Right lobe of liver (tissue), 6 donors: ENCODE measurements around the gene SKIDA1. TPM values are rescaled to one million over a fixed set of nuclear protein-coding genes. Genes with fewer than 3 reads are reported as not detected.

Experiments used
- ATAC-seq, 4 donors: fragments of 200-7000 bp; cut with Tn5 transposase; one replicate each; pipeline ENCODE4 v1.9.1; 2020; ENCODE audit warnings: mild to moderate bottlenecking in 4 of 4, moderate library complexity in 4 of 4
- DNase-seq, 3 donors: peaks; one replicate each; pipeline ENCODE4 v3.0.0-alpha.2; 2020
- H3K27ac ChIP-seq, 3 donors: fragments of 200-600 bp; one replicate each; pipeline ENCODE4 v1.8.0; 2022
- H3K27me3 ChIP-seq, 2 donors: fragments of 200-600 bp; one replicate each; pipeline ENCODE4 v1.8.0; 2022
- H3K36me3 ChIP-seq, 4 donors: fragments of 200-600 bp; sonication (generic) in 1 of 4; one replicate each; pipeline versions ENCODE4 v1.5.1 to v1.8.0; 2017 to 2022; ENCODE audit warnings: control low read depth in 1 of 4
- H3K4me1 ChIP-seq, 4 donors: fragments of 200-600 bp; sonication (generic) in 1 of 4; one replicate each; pipeline versions ENCODE4 v1.5.1 to v1.8.0; 2017 to 2022; ENCODE audit warnings: control low read depth in 1 of 4
- H3K4me3 ChIP-seq, 3 donors: fragments of 200-600 bp; one replicate each; pipeline ENCODE4 v1.8.0; 2022
- H3K9me3 ChIP-seq, 4 donors: fragments of 200-600 bp; sonication (generic) in 1 of 4; one replicate each; pipeline versions ENCODE4 v1.5.1 to v1.8.0; 2017 to 2022; ENCODE audit warnings: control low read depth in 1 of 4
- CTCF ChIP-seq, 4 donors: fragments of 200-600 bp in 3 of 4; fragments of 450-650 bp in 1 of 4; IDR thresholded peaks; one replicate each; pipeline versions ENCODE4 v1.5.1 to v1.8.0; 2016 to 2022; ENCODE audit warnings: antibody characterized with exemption in 4 of 4, mild to moderate bottlenecking in 2 of 4
- POLR2A ChIP-seq: fragments of 450-650 bp; IDR thresholded peaks from one replicate; pipeline ENCODE4 v1.6.1; 2017; ENCODE audit warnings: antibody characterized with exemption, mild to moderate bottlenecking
- WGBS: methylation state at CpG from one replicate; pipeline ENCODE4 v1.1.6; 2018; ENCODE audit warnings: low coverage, low lambda C conversion rate; ENCODE audit not compliant: insufficient coverage; ENCODE audit errors: missing lambda C conversion rate; 5-methylcytosine and 5-hydroxymethylcytosine counted together
- intact Hi-C, 2 donors: fragments of 100-400 bp; cut with DNase I; formaldehyde crosslinking; loops; one replicate each; pipeline versions ENCODE4 v1.11.2 to v1.14.1; 2022
- total RNA-seq, 6 experiments: library from RNA; depleted of rRNA in 2 of 6; stranded (reverse); fragments of >200 nt in 2 of 6; fragmentation: NEBNext Ultra II Directional in 3 of 6; extraction: Animal tissue kit (Norgen Biotek cat#: 25700) in 3 of 6; gene quantifications; one replicate each; pipeline versions ENCODE4 v1.1.0 to v1.2.4, GENCODE V29; 2016 to 2023
- donor health status: DM: no; HTN: yes; CAD: no.
- donor health status: DM: no; HTN: no; CAD: no.
- donor health status: DM: no; HTN: no; CAD: no.
- donor health status: DM: no; HTN: yes; CAD: no.
- donor health status: DM: no; HTN: yes; CAD: no.

Gene SKIDA1
- total RNA-seq, 6 experiments from 2014 or later: 0.31 to 3.9 (median 2.1) TPM

DNA sequence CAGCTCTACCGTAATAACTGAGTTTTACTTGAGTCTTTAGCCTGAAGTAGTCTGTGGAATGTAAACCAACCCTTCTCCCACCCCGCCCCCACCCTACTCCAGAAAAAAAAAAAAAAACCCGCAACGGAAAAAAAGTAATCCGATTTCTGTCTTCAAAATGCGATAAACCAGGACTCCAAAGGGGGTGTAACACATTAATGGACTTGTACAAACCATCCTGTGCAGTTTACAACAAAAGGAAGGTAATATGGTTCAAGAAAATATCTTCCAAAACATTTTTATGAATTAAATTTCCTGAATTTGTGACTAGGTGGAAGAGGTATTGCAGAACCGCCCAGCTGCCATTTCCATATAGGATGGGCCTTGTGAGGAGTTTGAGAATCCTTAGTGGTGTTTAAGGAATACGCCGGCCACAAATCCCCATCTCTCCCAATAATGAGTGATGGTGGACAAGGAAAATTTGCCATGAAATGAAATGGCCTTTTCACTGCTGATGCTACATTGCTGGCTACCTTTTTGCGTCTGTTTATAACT, 10.6 kb downstream of the SKIDA1 start:
- intact Hi-C loops: no loop called here
- ATAC-seq (no peak), DNase-seq (no peak)
- H3K36me3 ChIP-seq: no peaks in the 10 kb centered on the region
- H3K9me3 ChIP-seq: no peaks in the 10 kb centered on the region
- peaks cover 0 to 38% (median 15%) of the 10 kb centered on the region in 4 donors for H3K4me1 ChIP-seq
- no peak for TF ChIP-seq POLR2A
- no peak for TF ChIP-seq CTCF (IDR thresholded peaks at IDR 0.05)
- peak overlapping the region in 1 of 3 donors; percentile 39 for H3K4me3 ChIP-seq
- H3K27me3 ChIP-seq: no peaks in the 10 kb centered on the region
- 45% methylated on average over 9 of the region's 10 CpGs for WGBS
- H3K27ac ChIP-seq: no peak overlapping the region

DNA sequence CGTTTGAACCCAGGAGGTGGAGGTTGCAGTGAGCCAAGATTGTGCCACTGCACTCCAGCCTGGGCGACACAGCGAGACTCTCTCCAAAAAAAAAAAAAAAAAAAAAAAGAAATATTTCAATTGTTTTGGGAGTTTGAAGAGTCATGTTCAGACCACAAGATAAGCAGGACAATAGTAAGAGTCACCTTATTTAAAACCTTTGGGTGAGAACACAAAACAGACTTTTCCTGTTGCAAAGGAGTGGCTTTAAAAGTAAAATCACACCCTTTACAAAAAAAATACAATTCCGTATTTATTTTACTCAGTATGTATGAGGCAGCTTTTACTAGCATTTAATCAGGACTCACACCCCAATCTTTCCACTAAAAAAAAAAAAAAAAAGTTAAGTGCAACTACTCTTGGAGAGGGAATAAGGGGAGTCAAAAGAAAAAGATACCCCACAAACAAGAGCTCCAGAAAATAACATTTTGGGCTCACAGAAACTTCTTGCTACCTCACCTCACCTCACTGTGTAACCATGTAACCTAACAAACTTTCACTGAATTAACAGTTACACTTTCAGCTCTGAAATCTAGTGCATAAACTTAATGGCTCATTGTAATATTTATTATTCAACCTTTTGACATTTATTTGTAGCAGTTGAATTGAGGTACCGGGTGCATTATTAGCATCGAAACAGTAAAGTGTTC, 11.2 kb downstream of the SKIDA1 start:
- ATAC-seq: no peak
- Histone ChIP-seq H3K27ac (no peak overlapping the region), H3K4me3 (no peak overlapping the region), H3K9me3 (no peaks in the 10 kb centered on the region), H3K27me3 (no peaks in the 10 kb centered on the region), H3K36me3 (no peaks in the 10 kb centered on the region), H3K4me1 (peaks cover 0 to 35% (median 16%) of the 10 kb centered on the region in 4 donors)
- intact Hi-C loops: no loop called here
- no peak for DNase-seq
- TF ChIP-seq POLR2A (no peak), CTCF (IDR thresholded peaks at IDR 0.05) (no peak)
- 9% methylated on average over 4 of the region's 6 CpGs for WGBS

DNA sequence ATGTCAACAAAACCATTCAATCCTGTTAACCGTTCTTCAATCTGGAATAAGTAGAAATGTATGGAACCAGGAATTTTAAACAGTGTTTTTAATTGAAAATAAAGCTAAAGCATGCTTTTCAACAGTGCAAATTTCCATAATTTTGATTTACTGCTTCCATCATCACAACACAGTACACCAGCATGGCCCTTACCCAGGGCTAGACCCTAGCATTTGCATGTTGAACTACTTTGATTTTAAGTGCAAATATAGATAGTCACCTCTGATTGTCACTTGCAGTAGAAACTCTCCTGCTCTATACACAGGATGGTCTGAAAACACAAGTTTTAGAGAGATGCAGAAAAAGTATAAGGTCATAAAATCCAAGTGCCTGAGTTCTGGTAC, 12.1 kb downstream of the SKIDA1 start:
- TF ChIP-seq CTCF (IDR thresholded peaks at IDR 0.05) (no peak), POLR2A (no peak)
- no peak for DNase-seq
- Histone ChIP-seq H3K36me3 (no peaks in the 10 kb centered on the region), H3K4me1 (peaks cover 0 to 39% (median 18%) of the 10 kb centered on the region in 4 donors), H3K9me3 (no peaks in the 10 kb centered on the region), H3K27me3 (no peaks in the 10 kb centered on the region), H3K4me3 (no peak overlapping the region), H3K27ac (peak overlapping the region in 1 of 3 donors; percentile 22)
- intact Hi-C loops: no loop called here
- 47% methylated on average over 1 of the region's 1 CpG for WGBS
- no peak for ATAC-seq

GRCh38 chr10:21512573-21513404, 12.7 kb downstream of the SKIDA1 start:
- Histone ChIP-seq H3K36me3 (no peaks in the 10 kb centered on the region), H3K27me3 (no peaks in the 10 kb centered on the region), H3K9me3 (no peaks in the 10 kb centered on the region), H3K27ac (peak overlapping the region in 2 of 3 donors; percentile 94 to 96), H3K4me3 (peak overlapping the region in 1 of 3 donors; percentile 69), H3K4me1 (peaks cover 0 to 35% (median 15%) of the 10 kb centered on the region in 4 donors)
- intact Hi-C loops: no loop called here
- 45% methylated on average over 2 of the region's 2 CpGs for WGBS
- TF ChIP-seq CTCF (IDR thresholded peaks at IDR 0.05) (no peak), POLR2A (no peak)
- ATAC-seq: no peak
- no peak for DNase-seq
